Urinary bladder (tissue), 4 donors: Measurements from ENCODE around the gene ANKRD44. TPM values are rescaled to one million over a fixed set of nuclear protein-coding genes. Genes with fewer than 3 reads are reported as not detected.

ENCODE experiments used
- DNase-seq: peaks from one replicate; pipeline ENCODE4 v3.0.0-alpha.2; 2015; ENCODE audit errors: extremely low spot score
- H3K27ac ChIP-seq: one replicate; pipeline ENCODE4 v1.5.1; 2013; ENCODE audit warnings: low read depth, mild to moderate bottlenecking, moderate library complexity
- H3K36me3 ChIP-seq: one replicate; pipeline ENCODE4 v1.6.1; 2013; ENCODE audit warnings: mild to moderate bottlenecking, moderate library complexity; ENCODE audit not compliant: insufficient read depth
- H3K4me1 ChIP-seq: one replicate; pipeline ENCODE4 v1.6.1; 2013; ENCODE audit warnings: mild to moderate bottlenecking, moderate library complexity; ENCODE audit not compliant: insufficient read depth
- H3K4me3 ChIP-seq: one replicate; pipeline ENCODE4 v1.5.1; 2013; ENCODE audit warnings: low read depth, low read length
- WGBS: extraction: QIAGEN DNeasy Blood & Tissue Kit; methylation state at CpG from one replicate; pipeline ENCODE4 v1.1.7; 2013; 5-methylcytosine and 5-hydroxymethylcytosine counted together
- polyA plus RNA-seq: library from polyadenylated mRNA; stranded (reverse); fragments of 200-250 nt; gene quantifications from one replicate; pipeline ENCODE4 v1.2.3, GENCODE V29; 2013
- total RNA-seq: library from RNA; depleted of rRNA; stranded (reverse); fragments of >200 nt; gene quantifications from one replicate; pipeline ENCODE4 v1.2.3, GENCODE V29; 2014
- donor health status: healthy with polysubstance abuse.
- donor health status: healthy.

ANKRD44 gene
- total and polyA plus RNA-seq, 2 donors: 17.5 to 39.4 TPM

- H3K36me3 ChIP-seq: peaks cover 2% of the 10 kb centered on the region
- DNase-seq: no peak
- WGBS: 76% methylated on average over 4 of the region's 4 CpGs
- H3K4me3 ChIP-seq: no peak overlapping the region
- no peak overlapping the region for H3K27ac ChIP-seq
- no peaks in the 10 kb centered on the region for H3K4me1 ChIP-seq
Observed at GRCh38 chr2:197145471-197146056, 165.0 kb downstream of the ANKRD44 start.

- 93% methylated on average over 1 of the region's 1 CpG for WGBS
- Histone ChIP-seq H3K4me3 (no peak overlapping the region), H3K36me3 (peaks cover 2% of the 10 kb centered on the region), H3K4me1 (no peaks in the 10 kb centered on the region), H3K27ac (no peak overlapping the region)
- no peak for DNase-seq
Observed at GRCh38 chr2:197144183-197144582, 166.4 kb downstream of the ANKRD44 start.

- no peak overlapping the region for H3K27ac ChIP-seq
- no peaks in the 10 kb centered on the region for H3K4me1 ChIP-seq
- no peak overlapping the region for H3K4me3 ChIP-seq
- WGBS: 57% methylated on average over 2 of the region's 2 CpGs
- peaks cover 2% of the 10 kb centered on the region for H3K36me3 ChIP-seq
- DNase-seq: no peak
Observed at GRCh38 chr2:197141702-197142473, 168.7 kb downstream of the ANKRD44 start.

GRCh38 chr2:197140045-197140444 is 170.5 kb downstream of the ANKRD44 start:
- Histone ChIP-seq H3K4me1 (no peaks in the 10 kb centered on the region), H3K4me3 (no peak overlapping the region), H3K36me3 (peaks cover 4% of the 10 kb centered on the region), H3K27ac (no peak overlapping the region)
- DNase-seq: no peak
- 92% methylated on average over 1 of the region's 1 CpG for WGBS

GRCh38 chr2:197138506-197138905 is 172.1 kb downstream of the ANKRD44 start:
- DNase-seq: no peak
- H3K4me3 ChIP-seq: no peak overlapping the region
- no peaks in the 10 kb centered on the region for H3K4me1 ChIP-seq
- 92% methylated on average over 3 of the region's 3 CpGs for WGBS
- H3K27ac ChIP-seq: no peak overlapping the region
- H3K36me3 ChIP-seq: peaks cover 4% of the 10 kb centered on the region

GRCh38 chr2:197137826-197138477 is 172.6 kb downstream of the ANKRD44 start:
- Histone ChIP-seq H3K4me1 (no peaks in the 10 kb centered on the region), H3K36me3 (peaks cover 4% of the 10 kb centered on the region), H3K27ac (no peak overlapping the region), H3K4me3 (no peak overlapping the region)
- 79% methylated on average over 3 of the region's 3 CpGs for WGBS
- no peak for DNase-seq

GRCh38 chr2:197137231-197137630 is 173.3 kb downstream of the ANKRD44 start:
- no peak overlapping the region for H3K27ac ChIP-seq

GRCh38 chr2:197136452-197136851 is 174.1 kb downstream of the ANKRD44 start:
- Histone ChIP-seq H3K36me3 (peaks cover 2% of the 10 kb centered on the region), H3K4me3 (no peak overlapping the region), H3K27ac (no peak overlapping the region), H3K4me1 (no peaks in the 10 kb centered on the region)
- no peak for DNase-seq
- WGBS: 66% methylated on average over 5 of the region's 5 CpGs

More at GRCh38 chr2:197137231-197137630, 173.3 kb downstream of the ANKRD44 start:
- Histone ChIP-seq H3K36me3 (peaks cover 2% of the 10 kb centered on the region), H3K4me1 (no peaks in the 10 kb centered on the region), H3K4me3 (no peak overlapping the region)
- no peak for DNase-seq
- 85% methylated on average over 4 of the region's 4 CpGs for WGBS

GRCh38 chr2:197135806-197136205 is 174.8 kb downstream of the ANKRD44 start:
- no peak overlapping the region for H3K27ac ChIP-seq
- H3K4me3 ChIP-seq: no peak overlapping the region
- peaks cover 2% of the 10 kb centered on the region for H3K36me3 ChIP-seq
- no peaks in the 10 kb centered on the region for H3K4me1 ChIP-seq
- WGBS: 98% methylated on average over 1 of the region's 1 CpG
- DNase-seq: no peak

GRCh38 chr2:197134206-197134605 is 176.4 kb downstream of the ANKRD44 start:
- no peak overlapping the region for H3K27ac ChIP-seq
- no peak for DNase-seq
- H3K36me3 ChIP-seq: peaks cover 2% of the 10 kb centered on the region
- no peak overlapping the region for H3K4me3 ChIP-seq
- 97% methylated on average over 2 of the region's 2 CpGs for WGBS
- no peaks in the 10 kb centered on the region for H3K4me1 ChIP-seq

GRCh38 chr2:197131558-197131855 is 179.1 kb downstream of the ANKRD44 start:
- Histone ChIP-seq H3K4me1 (no peaks in the 10 kb centered on the region), H3K4me3 (no peak overlapping the region), H3K36me3 (peaks cover 2% of the 10 kb centered on the region), H3K27ac (no peak overlapping the region)
- DNase-seq: no peak
- WGBS: 84% methylated on average over 4 of the region's 4 CpGs

GRCh38 chr2:197130318-197130717 is 180.3 kb downstream of the ANKRD44 start:
- WGBS: 68% methylated on average over 6 of the region's 6 CpGs
- Histone ChIP-seq H3K27ac (no peak overlapping the region), H3K36me3 (no peaks in the 10 kb centered on the region), H3K4me3 (no peak overlapping the region), H3K4me1 (no peaks in the 10 kb centered on the region)
- DNase-seq: no peak

- WGBS: 90% methylated on average over 5 of the region's 5 CpGs
- DNase-seq: no peak
- no peak overlapping the region for H3K27ac ChIP-seq
- no peaks in the 10 kb centered on the region for H3K36me3 ChIP-seq
- no peaks in the 10 kb centered on the region for H3K4me1 ChIP-seq
- no peak overlapping the region for H3K4me3 ChIP-seq
Observed at GRCh38 chr2:197128897-197129296, 181.7 kb downstream of the ANKRD44 start.

GRCh38 chr2:197128126-197128525 is 182.5 kb downstream of the ANKRD44 start:
- Histone ChIP-seq H3K4me1 (no peaks in the 10 kb centered on the region), H3K4me3 (no peak overlapping the region), H3K36me3 (no peaks in the 10 kb centered on the region), H3K27ac (no peak overlapping the region)
- no peak for DNase-seq
- 93% methylated on average over 1 of the region's 1 CpG for WGBS
